GM21786 (cell line): Measurements from ENCODE around the gene TAS2R16.

Source experiments
- ATAC-seq: cut with Tn5 transposase; IDR thresholded peaks from one replicate; pipeline ENCODE4 v1.9.1; 2021; ENCODE audit not compliant: unreplicated experiment

TAS2R16 gene, protein sequence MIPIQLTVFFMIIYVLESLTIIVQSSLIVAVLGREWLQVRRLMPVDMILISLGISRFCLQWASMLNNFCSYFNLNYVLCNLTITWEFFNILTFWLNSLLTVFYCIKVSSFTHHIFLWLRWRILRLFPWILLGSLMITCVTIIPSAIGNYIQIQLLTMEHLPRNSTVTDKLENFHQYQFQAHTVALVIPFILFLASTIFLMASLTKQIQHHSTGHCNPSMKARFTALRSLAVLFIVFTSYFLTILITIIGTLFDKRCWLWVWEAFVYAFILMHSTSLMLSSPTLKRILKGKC

DNA sequence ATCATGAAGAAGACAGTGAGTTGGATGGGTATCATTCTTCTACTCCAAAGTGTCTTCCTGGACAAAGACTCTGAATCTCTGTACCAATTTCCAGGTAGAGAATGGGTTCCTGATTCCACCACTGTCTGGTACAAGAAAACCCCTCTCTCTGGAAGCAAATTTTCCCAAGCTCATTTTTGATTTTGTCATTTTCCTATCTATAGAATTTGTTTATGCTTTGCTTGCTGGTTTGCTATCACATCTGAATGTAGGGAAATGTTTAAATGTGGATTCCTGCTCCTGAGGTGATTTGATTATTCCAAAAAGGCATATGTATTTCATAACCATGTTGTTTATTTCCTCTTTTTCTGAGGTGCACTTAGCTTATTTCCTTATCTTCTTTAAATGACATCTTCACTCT is at the start of gene TAS2R16:
Gene TAS2R16 (minus strand): TSS at position 101 of the 400 bp plus-strand sequence. CDS start 66 bp downstream, at position 35.
- ATAC-seq: no peak

DNA sequence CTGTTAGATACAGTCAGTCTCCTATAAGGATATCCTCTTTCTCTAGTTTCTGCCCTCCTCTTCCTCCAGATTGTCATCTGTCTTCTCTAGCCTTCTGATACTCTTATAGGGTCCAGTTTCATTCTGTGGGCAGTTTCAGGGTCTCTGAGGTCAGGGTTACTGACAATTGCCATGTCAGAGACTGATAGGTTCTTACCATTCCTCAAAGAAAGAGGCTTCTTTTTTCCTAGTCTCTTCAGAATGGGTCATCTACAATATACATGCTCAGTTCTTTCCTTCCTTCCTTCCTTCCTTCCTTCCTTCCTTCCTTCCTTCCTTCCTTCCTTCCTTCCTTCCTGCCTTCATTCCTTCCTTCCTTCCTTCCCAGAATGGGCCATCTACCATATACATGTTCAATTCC is 48.1 kb upstream of the TAS2R16 start:
- no peak for ATAC-seq

DNA sequence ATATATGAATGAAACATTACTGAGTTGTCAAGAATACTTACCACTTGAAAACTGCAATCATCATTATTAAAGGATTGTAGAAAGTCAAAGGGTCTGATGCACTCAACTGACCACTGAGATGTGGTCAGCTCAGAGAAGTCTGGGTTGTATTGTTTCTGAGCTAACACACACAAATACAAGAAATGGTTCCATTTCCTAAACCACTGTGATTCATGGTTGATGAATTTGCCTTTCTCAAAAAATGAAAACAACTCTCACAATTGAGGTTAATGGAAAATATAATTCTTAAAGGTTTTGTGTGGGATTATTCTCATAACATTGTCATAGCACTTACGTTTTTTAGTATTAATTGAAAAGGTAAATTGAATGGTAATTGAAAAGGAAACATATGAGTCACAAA is 45.6 kb upstream of the TAS2R16 start:
- no peak for ATAC-seq

DNA sequence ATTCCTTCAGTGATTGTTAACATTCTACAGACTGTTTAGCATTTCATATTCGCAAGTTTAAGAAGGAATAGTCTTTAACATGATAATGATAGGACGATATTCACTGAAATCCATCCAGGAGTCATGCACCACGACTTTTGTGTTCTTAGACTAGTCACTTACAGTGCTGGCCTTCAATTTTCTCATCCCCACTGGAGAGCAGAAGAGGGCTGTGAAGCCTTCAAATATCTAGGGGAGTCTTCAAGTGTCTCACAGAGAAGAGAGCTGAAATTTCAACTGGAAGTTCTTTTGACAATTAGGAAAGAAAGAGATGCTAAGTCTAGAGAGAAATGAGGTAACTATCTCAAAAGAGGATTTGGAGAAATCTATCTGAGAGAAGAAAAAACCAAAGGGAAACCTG is 43.8 kb upstream of the TAS2R16 start:
- no peak for ATAC-seq

- no peak for ATAC-seq
Observed at GRCh38 chr7:123034106-123034505, 38.6 kb upstream of the TAS2R16 start.

- no peak for ATAC-seq
Observed at GRCh38 chr7:123030631-123031030, 35.1 kb upstream of the TAS2R16 start.

- no peak for ATAC-seq
Observed at GRCh38 chr7:123028339-123028738, 32.8 kb upstream of the TAS2R16 start.

GRCh38 chr7:123026251-123026650 is 30.8 kb upstream of the TAS2R16 start:
- ATAC-seq: no peak

GRCh38 chr7:123024989-123025758 is 29.7 kb upstream of the TAS2R16 start:
- no peak for ATAC-seq

DNA sequence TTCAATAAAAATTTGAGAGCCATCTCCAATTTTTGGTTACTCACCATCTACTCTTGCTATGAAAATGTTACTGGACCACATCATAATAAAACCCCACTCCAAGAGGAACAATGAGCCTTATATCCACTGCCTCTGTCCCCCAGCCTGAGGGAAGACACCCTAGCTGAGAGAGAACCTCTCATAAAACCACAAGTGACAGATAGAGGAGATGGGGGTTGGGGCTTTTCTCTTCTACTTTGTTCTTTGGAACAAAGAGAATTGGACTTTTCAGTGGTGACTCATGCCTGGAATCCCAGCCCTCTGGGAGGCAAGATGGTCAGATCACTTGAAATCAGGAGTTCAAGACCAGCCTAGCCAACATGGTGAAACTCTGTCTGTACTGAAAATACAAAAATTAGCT is 27.6 kb upstream of the TAS2R16 start:
- no peak for ATAC-seq

GRCh38 chr7:123022576-123022975 is 27.1 kb upstream of the TAS2R16 start:
- ATAC-seq: no peak

DNA sequence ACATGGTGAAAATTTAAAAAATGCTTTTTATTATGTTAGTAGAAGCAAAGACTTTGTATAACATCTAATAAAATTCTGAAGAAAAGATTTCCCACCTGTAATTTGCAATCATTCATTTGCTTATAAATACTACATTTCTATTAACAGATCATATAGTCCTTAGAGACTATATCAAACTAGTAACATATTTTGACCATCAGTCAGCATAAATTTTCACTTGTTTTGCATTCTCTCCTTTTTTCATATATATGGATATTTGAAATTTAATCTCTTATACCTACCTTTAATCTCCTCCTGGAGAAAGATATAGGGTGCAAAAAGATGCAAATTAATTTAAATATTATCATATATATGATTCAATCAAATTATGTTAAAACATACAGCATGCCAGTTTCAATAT is 16.9 kb upstream of the TAS2R16 start:
- ATAC-seq: no peak

GRCh38 chr7:123011766-123012369 is 16.4 kb upstream of the TAS2R16 start:
- no peak for ATAC-seq

GRCh38 chr7:123004931-123005330 is 9.4 kb upstream of the TAS2R16 start:
- ATAC-seq: no peak

GRCh38 chr7:123003539-123004126 is 8.1 kb upstream of the TAS2R16 start:
- ATAC-seq: no peak

- no peak for ATAC-seq
Observed at GRCh38 chr7:122989577-122989976, 5.9 kb downstream of the TAS2R16 start.

DNA sequence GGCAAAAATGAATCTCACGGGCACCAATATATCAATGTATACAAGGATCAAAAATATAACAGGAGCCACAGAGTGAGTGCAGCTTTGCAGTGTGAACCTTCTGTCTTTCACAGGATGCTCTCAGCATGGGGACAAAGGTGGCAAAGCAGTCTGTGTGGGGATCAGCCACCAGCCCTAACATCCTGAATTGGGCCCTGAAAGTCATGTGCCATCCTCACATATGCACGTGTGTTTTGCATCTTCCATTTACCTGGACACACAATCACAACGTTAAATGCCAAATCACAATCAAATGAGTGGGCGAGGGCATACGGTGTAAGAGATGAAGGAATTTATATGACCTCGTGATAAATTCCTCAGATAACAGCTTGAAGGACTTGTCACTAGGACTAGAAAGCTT is 6.5 kb downstream of the TAS2R16 start:
- no peak for ATAC-seq

DNA sequence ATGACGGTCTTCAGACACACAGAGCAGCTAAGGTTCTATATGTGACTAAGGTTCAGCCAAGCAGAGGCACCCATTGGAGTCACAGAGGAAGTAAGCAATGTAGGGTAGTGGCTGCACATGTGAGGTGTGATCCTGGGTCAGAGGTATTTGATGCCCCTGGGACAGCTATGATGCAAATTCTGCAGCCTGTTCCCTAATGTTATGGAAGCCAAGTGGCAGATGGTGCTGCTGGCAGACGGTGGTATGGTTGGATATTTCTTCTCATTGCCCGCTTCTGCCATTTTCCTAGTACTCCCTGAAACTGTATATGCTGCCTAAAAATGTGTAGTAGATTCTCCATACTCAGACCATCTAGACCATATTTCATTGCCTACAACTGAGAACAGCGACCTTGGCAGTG is 7.2 kb downstream of the TAS2R16 start:
- ATAC-seq: no peak

GRCh38 chr7:122987463-122987862 is 8.0 kb downstream of the TAS2R16 start:
- no peak for ATAC-seq

DNA sequence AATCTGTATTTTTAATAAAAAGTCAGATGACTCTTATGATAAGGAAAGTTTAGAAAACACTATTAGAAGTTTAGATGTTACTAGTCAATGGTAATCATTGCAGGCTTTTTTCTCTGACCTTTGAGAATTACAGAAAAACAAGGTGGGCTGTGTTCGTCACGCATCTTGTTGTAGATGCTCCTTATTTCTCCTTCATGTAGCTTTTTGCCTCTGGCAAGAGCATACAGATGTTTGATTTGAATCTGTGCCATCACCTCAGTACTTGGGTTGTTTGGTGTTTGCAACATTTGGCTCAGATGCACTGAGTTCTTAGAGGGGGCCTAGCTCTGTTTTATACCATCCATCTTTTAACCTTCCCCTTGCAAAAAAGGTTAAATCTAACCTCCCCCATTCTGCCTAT is 11.5 kb downstream of the TAS2R16 start:
- ATAC-seq: no peak

- no peak for ATAC-seq
Observed at GRCh38 chr7:122983261-122983660, 12.2 kb downstream of the TAS2R16 start.

- ATAC-seq: no peak
Observed at GRCh38 chr7:122975341-122975740, 20.2 kb downstream of the TAS2R16 start.
